ENCODE data around the gene PCID2.
A peak's percentile ranks its signal among the peaks of the same experiment; 100 is the strongest.
"Not testable (repeated sequence)": the region's sequence is repeated elsewhere in the genome, so short reads cannot be mapped to it uniquely, and the experiment has no call there.

Gene PCID2

GRCh38 chr13:113208421-113209335 is at the start of gene PCID2:
Gene PCID2, minus strand, starts transcription at chr13:113208669. Its CDS starts 35 bp downstream, at chr13:113208634.
- H4K20me1 ChIP-seq = peaks cover 80% of the 10 kb centered on the region
- no peaks in the 10 kb centered on the region for H3K9me3 ChIP-seq
- H3K27ac ChIP-seq = peak within 1 kb of the TSS; percentile 98
- H3K36me3 ChIP-seq = peaks cover 58% of the 10 kb centered on the region
- TF ChIP-seq Cebpa-rat (IDR thresholded peaks at IDR 0.05) = no peak
- peak within 1 kb of the TSS; percentile 87 for H3K4me2 ChIP-seq
- peaks cover 45% of the 10 kb centered on the region for H3K4me1 ChIP-seq
- no peaks in the 10 kb centered on the region for H3K27me3 ChIP-seq
- H3K4me3 ChIP-seq = peak within 1 kb of the TSS; percentile 87
- peak within 1 kb of the TSS; percentile 97 for H3K9ac ChIP-seq

- H3K27me3 ChIP-seq, H3K4me1 ChIP-seq, H3K4me2 ChIP-seq, H3K27ac ChIP-seq, H3K9me3 ChIP-seq, H3K4me3 ChIP-seq, H3K9ac ChIP-seq: not testable (repeated sequence)
- peaks cover 13% of the 10 kb centered on the region; the same call in 1 of the 2 replicates for H4K20me1 ChIP-seq
- peaks cover 93% of the 10 kb centered on the region for H3K36me3 ChIP-seq
These were observed 49.4 kb upstream of the PCID2 start for GRCh38 chr13:113257908-113258307.

- no peaks in the 10 kb centered on the region for H3K9me3 ChIP-seq
- no peaks in the 10 kb centered on the region for H3K4me1 ChIP-seq
- peaks cover 96% of the 10 kb centered on the region for H3K36me3 ChIP-seq
- no peak overlapping the region for H3K27ac ChIP-seq
- H4K20me1 ChIP-seq = peaks cover 27% of the 10 kb centered on the region; the same call in 1 of the 2 replicates
- no peaks in the 10 kb centered on the region for H3K27me3 ChIP-seq
- H3K9ac ChIP-seq = no peak overlapping the region
- no peak overlapping the region for H3K4me3 ChIP-seq
- no peak for TF ChIP-seq Cebpa-rat (IDR thresholded peaks at IDR 0.05)
- no peak overlapping the region for H3K4me2 ChIP-seq
These were observed 44.1 kb upstream of the PCID2 start for GRCh38 chr13:113252516-113253095.

GRCh38 chr13:113245849-113246796 is 37.7 kb upstream of the PCID2 start:
- H4K20me1 ChIP-seq = no peaks in the 10 kb centered on the region
- TF ChIP-seq Cebpa-rat (IDR thresholded peaks at IDR 0.05) = no peak
- no peak overlapping the region for H3K4me2 ChIP-seq
- H3K9me3 ChIP-seq = no peaks in the 10 kb centered on the region
- no peak overlapping the region for H3K9ac ChIP-seq
- no peaks in the 10 kb centered on the region for H3K4me1 ChIP-seq
- no peak overlapping the region for H3K4me3 ChIP-seq
- H3K27ac ChIP-seq = no peak overlapping the region
- H3K36me3 ChIP-seq = peaks cover 100% of the 10 kb centered on the region
- no peaks in the 10 kb centered on the region for H3K27me3 ChIP-seq

- Histone ChIP-seq H3K9ac (no peak overlapping the region), H3K27ac (no peak overlapping the region), H3K4me3 (no peak overlapping the region), H3K4me1 (no peaks in the 10 kb centered on the region), H3K36me3 (peaks cover 100% of the 10 kb centered on the region), H3K9me3 (no peaks in the 10 kb centered on the region), H3K4me2 (no peak overlapping the region), H3K27me3 (no peaks in the 10 kb centered on the region), H4K20me1 (no peaks in the 10 kb centered on the region; the same call in 1 of the 2 replicates)
- TF ChIP-seq Cebpa-rat (IDR thresholded peaks at IDR 0.05) = no peak
These were observed 35.4 kb upstream of the PCID2 start for GRCh38 chr13:113243847-113244246.

GRCh38 chr13:113241623-113242022 is 33.2 kb upstream of the PCID2 start:
- H3K27ac ChIP-seq, H3K4me1 ChIP-seq, H3K27me3 ChIP-seq, H4K20me1 ChIP-seq, H3K4me2 ChIP-seq, H3K4me3 ChIP-seq, H3K9ac ChIP-seq, H3K9me3 ChIP-seq: not testable (repeated sequence)
- H3K36me3 ChIP-seq = peaks cover 95% of the 10 kb centered on the region

GRCh38 chr13:113239986-113240385 is 31.5 kb upstream of the PCID2 start:
- Histone ChIP-seq H3K36me3 (peaks cover 89% of the 10 kb centered on the region), H3K9me3 (no peaks in the 10 kb centered on the region), H3K27ac (no peak overlapping the region)

GRCh38 chr13:113239357-113239756 is 30.9 kb upstream of the PCID2 start:
- Histone ChIP-seq H4K20me1 (peaks cover 14% of the 10 kb centered on the region; the same call in 1 of the 2 replicates), H3K4me1 (no peaks in the 10 kb centered on the region), H3K4me2 (no peak overlapping the region), H3K4me3 (no peak overlapping the region), H3K9ac (no peak overlapping the region), H3K27ac (no peak overlapping the region), H3K9me3 (no peaks in the 10 kb centered on the region), H3K36me3 (peaks cover 89% of the 10 kb centered on the region), H3K27me3 (no peaks in the 10 kb centered on the region)
- TF ChIP-seq Cebpa-rat (IDR thresholded peaks at IDR 0.05) = no peak

More at GRCh38 chr13:113239986-113240385, 31.5 kb upstream of the PCID2 start:
- no peak for TF ChIP-seq Cebpa-rat (IDR thresholded peaks at IDR 0.05)
- H3K9ac ChIP-seq = no peak overlapping the region
- no peaks in the 10 kb centered on the region for H3K27me3 ChIP-seq
- H3K4me3 ChIP-seq = no peak overlapping the region
- peaks cover 11% of the 10 kb centered on the region; the same call in 1 of the 2 replicates for H4K20me1 ChIP-seq
- no peak overlapping the region for H3K4me2 ChIP-seq
- no peaks in the 10 kb centered on the region for H3K4me1 ChIP-seq

GRCh38 chr13:113238536-113238935 is 30.1 kb upstream of the PCID2 start:
- Histone ChIP-seq H3K9ac (no peak overlapping the region), H3K27ac (no peak overlapping the region), H3K4me1 (no peaks in the 10 kb centered on the region), H3K36me3 (peaks cover 88% of the 10 kb centered on the region), H3K9me3 (no peaks in the 10 kb centered on the region), H4K20me1 (peaks cover 15% of the 10 kb centered on the region; the same call in 1 of the 2 replicates), H3K27me3 (no peaks in the 10 kb centered on the region), H3K4me2 (no peak overlapping the region), H3K4me3 (no peak overlapping the region)
- no peak for TF ChIP-seq Cebpa-rat (IDR thresholded peaks at IDR 0.05)
